Choroid plexus epithelial cell (primary cell): ENCODE data around the gene FRYL.

ENCODE experiments used
- DNase-seq: peaks from one replicate; pipeline ENCODE4 v3.0.0-alpha.2; 2010; ENCODE audit warnings: low read depth
- H3K4me3 ChIP-seq: 2 replicates; pipeline ENCODE4 v1.5.1; 2011; ENCODE audit warnings: low read depth, mild to moderate bottlenecking, control low read depth, low read length, moderate library complexity
- TF ChIP-seq, protein P1 (sequence below): conservative IDR thresholded peaks from 2 replicates; pipeline ENCODE4 v1.5.1; 2011; ENCODE audit warnings: low read depth, mild to moderate bottlenecking, control low read depth, inconsistent platforms, low read length, moderate library complexity

Gene FRYL

DNA sequence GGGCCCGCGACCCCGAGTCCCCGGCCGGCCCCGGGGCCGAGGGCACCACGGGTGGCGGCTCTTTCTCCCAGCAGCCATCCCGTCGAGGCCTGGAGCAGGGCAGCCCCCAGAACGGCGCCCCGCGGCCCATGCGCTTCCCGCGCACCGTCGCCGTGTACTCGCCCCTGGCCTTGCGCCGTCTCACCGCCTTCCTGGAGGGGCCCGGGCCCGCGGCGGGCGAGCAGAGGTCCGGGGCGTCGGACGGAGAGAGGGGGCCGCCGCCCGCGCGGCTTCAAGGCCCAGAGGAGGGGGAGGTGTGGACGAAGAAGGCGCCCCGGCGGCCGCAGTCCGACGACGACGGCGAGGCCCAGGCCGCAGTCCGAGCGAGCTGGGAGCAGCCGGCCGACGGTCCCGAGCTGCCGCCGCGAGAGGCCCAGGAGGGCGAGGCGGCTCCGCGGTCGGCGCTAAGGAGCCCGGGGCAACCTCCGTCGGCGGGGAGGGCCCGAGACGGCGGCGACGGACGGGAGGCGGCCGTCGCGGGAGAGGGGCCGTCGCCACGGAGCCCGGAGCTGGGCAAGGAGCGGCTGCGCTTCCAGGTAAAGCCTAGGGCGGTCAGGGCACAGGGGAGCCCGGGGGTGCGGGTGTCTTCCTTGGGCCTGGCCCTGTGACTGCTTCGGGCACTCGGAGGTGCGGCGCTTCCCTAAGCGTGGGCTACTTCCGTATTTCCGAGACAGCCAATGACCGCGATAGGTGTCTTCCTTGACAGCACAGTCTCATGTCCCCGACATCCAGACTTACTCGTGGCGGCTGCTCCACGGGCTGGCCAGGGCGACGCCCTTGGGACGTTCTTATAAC lies 289.2 kb downstream of the FRYL start:
- H3K4me3 ChIP-seq, result no peak overlapping the region
- TF ChIP-seq, protein P1, sequence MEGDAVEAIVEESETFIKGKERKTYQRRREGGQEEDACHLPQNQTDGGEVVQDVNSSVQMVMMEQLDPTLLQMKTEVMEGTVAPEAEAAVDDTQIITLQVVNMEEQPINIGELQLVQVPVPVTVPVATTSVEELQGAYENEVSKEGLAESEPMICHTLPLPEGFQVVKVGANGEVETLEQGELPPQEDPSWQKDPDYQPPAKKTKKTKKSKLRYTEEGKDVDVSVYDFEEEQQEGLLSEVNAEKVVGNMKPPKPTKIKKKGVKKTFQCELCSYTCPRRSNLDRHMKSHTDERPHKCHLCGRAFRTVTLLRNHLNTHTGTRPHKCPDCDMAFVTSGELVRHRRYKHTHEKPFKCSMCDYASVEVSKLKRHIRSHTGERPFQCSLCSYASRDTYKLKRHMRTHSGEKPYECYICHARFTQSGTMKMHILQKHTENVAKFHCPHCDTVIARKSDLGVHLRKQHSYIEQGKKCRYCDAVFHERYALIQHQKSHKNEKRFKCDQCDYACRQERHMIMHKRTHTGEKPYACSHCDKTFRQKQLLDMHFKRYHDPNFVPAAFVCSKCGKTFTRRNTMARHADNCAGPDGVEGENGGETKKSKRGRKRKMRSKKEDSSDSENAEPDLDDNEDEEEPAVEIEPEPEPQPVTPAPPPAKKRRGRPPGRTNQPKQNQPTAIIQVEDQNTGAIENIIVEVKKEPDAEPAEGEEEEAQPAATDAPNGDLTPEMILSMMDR, result no peak
- no peak for DNase-seq

DNA sequence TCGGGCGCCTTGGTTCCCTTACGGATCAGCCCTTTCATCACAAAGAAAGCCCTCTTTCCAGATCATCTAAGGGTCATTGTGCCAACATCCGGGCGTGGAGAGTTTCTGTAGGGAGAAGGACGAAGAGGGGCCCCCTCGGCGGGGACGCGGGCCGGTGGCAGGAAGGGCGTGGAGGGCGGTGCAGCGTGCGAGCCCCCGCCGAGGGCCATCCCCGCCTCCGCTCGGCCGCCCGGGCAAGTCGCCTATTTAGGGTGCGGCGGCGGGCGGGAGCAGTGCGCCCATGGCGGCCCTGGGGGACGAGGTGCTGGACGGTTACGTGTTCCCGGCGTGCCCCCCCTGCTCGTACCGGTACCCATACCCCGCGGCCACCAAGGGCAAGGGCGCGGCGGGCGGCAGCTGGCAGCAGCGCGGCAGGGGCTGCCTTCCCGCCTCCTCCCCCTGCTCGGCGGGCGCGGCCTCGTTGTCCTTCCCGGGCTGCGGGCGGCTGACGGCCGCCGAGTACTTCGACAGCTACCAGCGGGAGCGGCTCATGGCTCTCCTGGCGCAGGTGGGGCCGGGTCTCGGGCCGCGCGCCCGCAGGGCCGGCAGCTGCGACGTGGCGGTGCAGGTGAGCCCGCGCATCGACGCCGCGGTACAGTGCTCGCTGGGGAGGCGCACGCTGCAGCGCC lies 289.9 kb downstream of the FRYL start, which contains the start of gene ZAR1:
Gene ZAR1 (plus strand): TSS at position 241 of the 668 bp plus-strand sequence. CDS start 40 bp downstream, at position 281.
- no peak within 1 kb of the TSS for H3K4me3 ChIP-seq
- TF ChIP-seq, protein P1, result no peak
- DNase-seq, result no peak

DNA sequence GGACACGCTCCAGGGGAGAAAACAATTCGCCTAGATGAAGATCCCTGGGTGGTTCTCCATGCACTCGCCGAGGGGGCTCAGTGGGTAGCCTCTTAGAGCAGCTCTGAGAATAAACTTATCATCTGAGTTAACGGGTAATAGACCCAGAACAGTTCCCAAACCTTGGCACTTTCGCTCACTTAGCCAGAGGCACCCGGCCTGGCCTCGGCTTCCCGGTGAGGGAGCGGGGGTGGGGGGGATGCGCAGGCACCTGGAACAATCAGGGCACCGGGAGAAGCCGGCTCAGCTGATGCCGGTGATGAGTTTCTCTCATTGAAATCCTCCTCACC lies 290.4 kb downstream of the FRYL start:
- no peak for DNase-seq
- TF ChIP-seq, protein P1, result no peak
- H3K4me3 ChIP-seq, result no peak overlapping the region

DNA sequence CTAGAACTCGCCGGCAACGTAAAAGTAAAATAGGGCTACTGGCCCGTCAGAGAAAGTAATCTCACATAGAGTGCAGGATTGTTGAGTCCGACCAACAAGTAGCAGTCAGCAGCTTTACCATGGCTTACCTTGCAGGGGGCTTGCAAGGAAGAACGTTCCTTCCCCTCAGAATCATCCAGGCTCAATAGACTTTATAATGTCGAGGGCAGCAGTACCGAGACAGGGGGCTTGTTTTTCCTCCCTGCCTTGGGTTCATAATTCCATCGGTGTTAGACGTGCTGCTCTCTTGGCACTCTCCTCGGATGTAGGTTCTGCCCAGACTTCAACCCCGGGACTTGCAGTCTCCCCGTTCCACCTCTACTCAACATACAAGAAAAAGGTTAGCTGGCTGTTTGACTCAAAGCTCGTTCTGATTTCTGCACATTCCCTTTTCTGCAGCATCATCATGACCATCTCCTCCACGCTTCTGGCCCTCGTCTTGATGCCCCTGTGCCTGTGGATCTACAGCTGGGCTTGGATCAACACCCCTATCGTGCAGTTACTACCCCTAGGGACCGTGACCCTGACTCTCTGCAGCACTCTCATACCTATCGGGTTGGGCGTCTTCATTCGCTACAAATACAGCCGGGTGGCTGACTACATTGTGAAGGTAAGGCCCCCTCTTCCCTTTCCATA lies 295.4 kb downstream of the FRYL start:
- DNase-seq, result no peak
- TF ChIP-seq, protein P1, result no peak
- no peak overlapping the region for H3K4me3 ChIP-seq

DNA sequence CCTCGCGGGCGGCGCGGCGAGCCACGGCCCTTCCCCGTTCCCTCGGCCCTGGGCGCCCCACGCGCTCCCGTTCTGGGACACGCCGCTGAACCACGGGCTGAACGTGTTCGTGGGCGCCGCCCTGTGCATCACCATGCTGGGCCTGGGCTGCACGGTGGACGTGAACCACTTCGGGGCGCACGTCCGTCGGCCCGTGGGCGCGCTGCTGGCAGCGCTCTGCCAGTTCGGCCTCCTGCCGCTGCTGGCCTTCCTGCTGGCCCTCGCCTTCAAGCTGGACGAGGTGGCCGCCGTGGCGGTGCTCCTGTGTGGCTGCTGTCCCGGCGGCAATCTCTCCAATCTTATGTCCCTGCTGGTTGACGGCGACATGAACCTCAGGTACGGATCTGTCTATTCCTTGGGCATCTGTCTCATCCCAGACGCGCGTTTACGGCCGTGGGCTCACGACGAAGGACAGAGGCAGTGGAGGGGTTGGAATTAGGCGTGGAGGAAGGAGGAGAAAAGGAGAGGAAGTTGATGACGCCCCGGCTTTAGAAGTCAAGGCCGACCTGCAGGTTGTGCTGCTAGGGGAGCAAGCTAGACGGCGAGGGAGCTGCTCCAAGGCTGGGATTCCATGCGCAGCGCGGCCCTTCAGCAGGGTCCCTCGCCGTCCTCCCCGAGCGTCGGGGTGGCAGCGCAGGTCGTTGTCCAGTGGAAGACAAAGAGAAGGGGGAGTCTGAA lies 296.1 kb downstream of the FRYL start:
- H3K4me3 ChIP-seq, result no peak overlapping the region
- TF ChIP-seq, protein P1, result no peak
- DNase-seq, result no peak

DNA sequence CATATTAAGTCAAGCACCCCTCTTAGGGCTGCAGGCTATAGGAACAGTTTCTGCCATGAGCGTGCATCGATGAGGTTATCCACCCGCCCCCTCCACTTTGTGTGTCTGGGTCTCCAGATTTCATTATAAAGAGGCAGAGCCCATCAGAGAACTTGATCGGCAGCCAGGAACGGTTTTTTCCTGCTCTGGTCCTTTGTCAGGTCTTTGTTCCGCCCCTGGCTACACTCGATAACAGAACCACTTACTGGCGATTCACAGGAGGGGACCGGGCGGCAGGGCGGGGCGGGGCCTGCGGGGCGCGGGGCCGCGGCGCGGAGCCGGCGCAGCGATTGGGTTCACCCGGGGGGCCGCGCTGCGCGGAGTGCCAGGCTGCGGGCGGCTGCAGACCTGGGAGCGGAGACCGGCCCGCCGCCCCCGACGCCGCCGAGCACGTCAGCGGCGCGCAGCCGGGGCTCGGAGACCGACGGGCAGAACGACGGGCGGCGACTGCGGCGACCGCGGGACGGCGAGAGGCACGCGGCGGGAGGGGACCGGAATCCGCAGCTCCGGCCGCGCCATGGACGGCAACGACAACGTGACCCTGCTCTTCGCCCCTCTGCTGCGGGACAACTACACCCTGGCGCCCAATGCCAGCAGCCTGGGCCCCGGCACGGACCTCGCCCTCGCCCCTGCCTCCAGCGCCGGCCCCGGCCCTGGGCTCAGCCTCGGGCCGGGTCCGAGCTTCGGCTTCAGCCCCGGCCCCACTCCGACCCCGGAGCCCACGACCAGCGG lies 296.9 kb downstream of the FRYL start, which contains the start of gene SLC10A4:
Gene SLC10A4 (plus strand): TSS at position 338 of the 771 bp plus-strand sequence. CDS start 219 bp downstream, at position 557.
- TF ChIP-seq, protein P1, result no peak
- DNase-seq, result no peak
- H3K4me3 ChIP-seq, result peak within 1 kb of the TSS; percentile 18
